ENCODE results near the gene SSH2. TPM values are rescaled to one million over a fixed set of nuclear protein-coding genes. Genes with fewer than 3 reads are reported as not detected.
"Not testable (repeated sequence)": the region's sequence is repeated elsewhere in the genome, so short reads cannot be mapped to it uniquely, and the experiment has no call there.

SSH2 gene
- total RNA-seq, 1 donor: 13.0 TPM

DNA sequence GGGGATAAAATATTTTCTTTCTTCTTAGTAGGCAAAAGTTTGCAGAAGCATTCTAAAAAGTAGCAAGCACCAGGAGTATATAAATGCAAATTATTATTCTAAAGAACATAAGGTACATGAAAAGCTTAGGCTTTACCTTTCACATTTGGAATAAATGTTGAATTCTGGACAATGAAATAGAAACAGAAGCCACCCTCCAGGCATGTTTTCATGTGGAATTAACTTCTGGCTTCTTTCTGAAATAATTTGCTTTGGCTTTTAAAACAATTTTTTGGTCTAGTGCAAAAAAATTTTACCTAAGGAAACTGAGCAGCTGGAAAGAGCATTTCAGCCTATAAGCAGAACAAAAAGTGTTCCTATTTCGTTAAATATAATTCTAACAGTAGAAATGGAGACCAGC, 197.8 kb downstream of the SSH2 start:
- Histone ChIP-seq H3K4me3 (ENCODE audit: insufficient read depth, low read length) (no peak overlapping the region), H3K27me3 (ENCODE audit: insufficient read depth, low read length) (no peaks in the 10 kb centered on the region), H2AFZ (ENCODE audit: low read length) (no peak overlapping the region), H3K4me1 (ENCODE audit: insufficient read depth, low read length) (peaks cover 2% of the 10 kb centered on the region), H3K27ac (ENCODE audit: low read depth, low read length) (no peak overlapping the region), H3K79me2 (ENCODE audit: insufficient read depth, low read length) (no peaks in the 10 kb centered on the region), H3K36me3 (ENCODE audit: insufficient read depth, low read length) (no peaks in the 10 kb centered on the region), H4K20me1 (ENCODE audit: insufficient read depth, low read length) (no peaks in the 10 kb centered on the region), H3K4me2 (ENCODE audit: insufficient read depth, low read length) (no peak overlapping the region), H3K9me3 (ENCODE audit: low read depth, low read length) (peaks cover 3% of the 10 kb centered on the region)
- DNase-seq (ENCODE audit: insufficient read length, low spot score, missing footprints): no peak
- TF ChIP-seq, protein P1, sequence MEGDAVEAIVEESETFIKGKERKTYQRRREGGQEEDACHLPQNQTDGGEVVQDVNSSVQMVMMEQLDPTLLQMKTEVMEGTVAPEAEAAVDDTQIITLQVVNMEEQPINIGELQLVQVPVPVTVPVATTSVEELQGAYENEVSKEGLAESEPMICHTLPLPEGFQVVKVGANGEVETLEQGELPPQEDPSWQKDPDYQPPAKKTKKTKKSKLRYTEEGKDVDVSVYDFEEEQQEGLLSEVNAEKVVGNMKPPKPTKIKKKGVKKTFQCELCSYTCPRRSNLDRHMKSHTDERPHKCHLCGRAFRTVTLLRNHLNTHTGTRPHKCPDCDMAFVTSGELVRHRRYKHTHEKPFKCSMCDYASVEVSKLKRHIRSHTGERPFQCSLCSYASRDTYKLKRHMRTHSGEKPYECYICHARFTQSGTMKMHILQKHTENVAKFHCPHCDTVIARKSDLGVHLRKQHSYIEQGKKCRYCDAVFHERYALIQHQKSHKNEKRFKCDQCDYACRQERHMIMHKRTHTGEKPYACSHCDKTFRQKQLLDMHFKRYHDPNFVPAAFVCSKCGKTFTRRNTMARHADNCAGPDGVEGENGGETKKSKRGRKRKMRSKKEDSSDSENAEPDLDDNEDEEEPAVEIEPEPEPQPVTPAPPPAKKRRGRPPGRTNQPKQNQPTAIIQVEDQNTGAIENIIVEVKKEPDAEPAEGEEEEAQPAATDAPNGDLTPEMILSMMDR (IDR thresholded peaks at IDR 0.05; ENCODE audit: extremely low read depth, low read depth, low read length): no peak

DNA sequence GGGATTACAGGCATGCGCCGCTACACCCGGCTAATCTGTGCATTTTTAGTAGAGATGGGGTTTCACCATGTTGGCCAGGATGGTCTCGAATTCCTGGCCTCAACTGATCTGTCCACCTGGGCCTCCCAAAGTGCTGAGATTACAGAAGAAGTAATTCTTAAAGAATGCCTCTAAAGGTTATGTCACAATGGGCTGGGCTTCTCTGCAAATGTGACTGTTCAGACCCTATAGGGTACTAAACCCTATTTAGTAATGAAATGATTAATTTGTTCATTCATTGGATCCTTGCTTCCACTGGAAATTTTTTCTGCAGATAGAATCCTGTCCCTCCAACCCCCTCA, 198.5 kb downstream of the SSH2 start:
- Histone ChIP-seq H2AFZ (ENCODE audit: low read length) (no peak overlapping the region), H3K4me3 (ENCODE audit: insufficient read depth, low read length) (no peak overlapping the region), H3K27ac (ENCODE audit: low read depth, low read length) (no peak overlapping the region), H3K79me2 (ENCODE audit: insufficient read depth, low read length) (no peaks in the 10 kb centered on the region), H3K9me3 (ENCODE audit: low read depth, low read length) (peaks cover 3% of the 10 kb centered on the region), H3K4me2 (ENCODE audit: insufficient read depth, low read length) (no peak overlapping the region), H3K27me3 (ENCODE audit: insufficient read depth, low read length) (no peaks in the 10 kb centered on the region), H3K4me1 (ENCODE audit: insufficient read depth, low read length) (peaks cover 7% of the 10 kb centered on the region), H3K36me3 (ENCODE audit: insufficient read depth, low read length) (no peaks in the 10 kb centered on the region), H4K20me1 (ENCODE audit: insufficient read depth, low read length) (no peaks in the 10 kb centered on the region)
- DNase-seq (ENCODE audit: insufficient read length, low spot score, missing footprints): no peak
- TF ChIP-seq, protein P1 (IDR thresholded peaks at IDR 0.05; ENCODE audit: extremely low read depth, low read depth, low read length): no peak

DNA sequence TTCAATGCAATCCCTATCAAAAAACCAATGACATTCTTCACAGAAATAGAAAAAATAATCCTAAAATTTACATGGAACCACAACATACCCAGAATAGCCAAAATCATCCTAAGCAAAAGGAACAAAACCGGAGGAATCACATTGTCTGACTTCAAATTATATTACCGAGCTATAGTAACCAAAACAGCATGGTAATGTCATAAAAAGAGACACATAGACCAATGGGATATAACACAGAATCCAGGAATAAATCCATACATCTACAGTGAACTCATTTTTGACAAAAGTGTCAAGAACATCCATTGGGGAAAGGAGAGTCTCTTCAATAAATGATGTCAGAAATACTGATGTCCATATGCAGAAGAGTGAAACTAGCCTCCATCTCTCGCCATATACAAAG, 201.5 kb downstream of the SSH2 start:
- Histone ChIP-seq H3K27ac (ENCODE audit: low read depth, low read length) (no peak overlapping the region), H2AFZ (ENCODE audit: low read length) (no peak overlapping the region), H3K4me2 (ENCODE audit: insufficient read depth, low read length) (no peak overlapping the region), H3K27me3 (ENCODE audit: insufficient read depth, low read length) (no peaks in the 10 kb centered on the region), H3K9me3 (ENCODE audit: low read depth, low read length) (peaks cover 3% of the 10 kb centered on the region), H3K4me1 (ENCODE audit: insufficient read depth, low read length) (peaks cover 11% of the 10 kb centered on the region), H3K4me3 (ENCODE audit: insufficient read depth, low read length) (no peak overlapping the region), H3K36me3 (ENCODE audit: insufficient read depth, low read length) (no peaks in the 10 kb centered on the region), H4K20me1 (ENCODE audit: insufficient read depth, low read length) (no peaks in the 10 kb centered on the region), H3K79me2 (ENCODE audit: insufficient read depth, low read length) (no peaks in the 10 kb centered on the region)
- TF ChIP-seq, protein P1 (IDR thresholded peaks at IDR 0.05; ENCODE audit: extremely low read depth, low read depth, low read length): no peak
- no peak for DNase-seq (ENCODE audit: insufficient read length, low spot score, missing footprints)

DNA sequence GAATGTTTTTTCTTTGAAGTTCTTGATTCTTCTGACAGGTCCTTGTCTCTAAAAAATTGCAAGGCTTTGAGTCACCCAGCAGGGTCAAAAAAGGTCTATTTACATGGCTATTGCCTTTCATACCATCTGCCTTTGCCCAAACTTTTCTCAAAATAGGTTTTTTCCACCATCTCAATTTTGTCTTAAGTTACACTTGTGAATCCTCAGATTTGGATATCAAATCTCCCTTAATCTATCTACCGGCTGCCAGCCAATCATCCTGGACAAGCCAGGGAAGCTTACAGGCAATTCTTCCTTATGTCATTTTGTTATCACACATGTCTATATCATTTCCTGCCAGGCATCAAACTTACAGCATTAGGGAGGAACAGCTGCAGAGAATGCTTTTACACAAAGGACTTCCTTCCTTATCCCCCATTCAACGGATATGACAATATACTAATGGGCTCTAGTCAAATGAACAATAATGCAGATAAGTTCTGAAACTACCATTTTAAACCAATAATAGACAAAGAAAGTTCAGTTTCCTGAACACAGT, 203.2 kb downstream of the SSH2 start:
- TF ChIP-seq, protein P1 (IDR thresholded peaks at IDR 0.05; ENCODE audit: extremely low read depth, low read depth, low read length): no peak
- H3K4me2 ChIP-seq (ENCODE audit: insufficient read depth, low read length): no peak overlapping the region

DNA sequence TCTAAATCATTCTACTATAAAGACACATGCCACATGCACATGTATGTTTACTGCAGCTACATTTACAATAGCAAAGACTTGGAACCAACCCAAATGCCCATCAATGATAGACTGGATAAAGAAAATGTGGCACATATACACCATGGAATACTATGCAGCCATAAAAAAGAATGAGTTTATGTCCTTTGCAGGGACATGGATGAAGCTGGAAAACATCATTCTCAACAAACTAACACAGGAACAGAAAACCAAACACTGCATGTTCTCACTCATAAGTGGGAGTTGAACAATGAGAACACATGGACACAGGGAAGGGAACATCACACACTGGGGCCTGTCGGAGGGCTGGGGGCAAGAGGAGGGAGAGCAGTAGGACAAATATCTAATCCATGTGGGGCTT, 204.6 kb downstream of the SSH2 start:
- H3K27ac ChIP-seq (ENCODE audit: low read depth, low read length); H2AFZ ChIP-seq (ENCODE audit: low read length); H3K9me3 ChIP-seq (ENCODE audit: low read depth, low read length); H3K4me3 ChIP-seq (ENCODE audit: insufficient read depth, low read length); H3K79me2 ChIP-seq (ENCODE audit: insufficient read depth, low read length); H3K36me3 ChIP-seq (ENCODE audit: insufficient read depth, low read length); H3K27me3 ChIP-seq (ENCODE audit: insufficient read depth, low read length); DNase-seq (ENCODE audit: insufficient read length, low spot score, missing footprints); H3K4me2 ChIP-seq (ENCODE audit: insufficient read depth, low read length); H4K20me1 ChIP-seq (ENCODE audit: insufficient read depth, low read length): not testable (repeated sequence)
- peaks cover 11% of the 10 kb centered on the region for H3K4me1 ChIP-seq (ENCODE audit: insufficient read depth, low read length)

More for the DNA sequence above, 203.2 kb downstream of the SSH2 start:
- Histone ChIP-seq H3K36me3 (ENCODE audit: insufficient read depth, low read length) (no peaks in the 10 kb centered on the region), H3K4me3 (ENCODE audit: insufficient read depth, low read length) (no peak overlapping the region), H3K27me3 (ENCODE audit: insufficient read depth, low read length) (no peaks in the 10 kb centered on the region), H4K20me1 (ENCODE audit: insufficient read depth, low read length) (no peaks in the 10 kb centered on the region), H3K27ac (ENCODE audit: low read depth, low read length) (no peak overlapping the region), H3K9me3 (ENCODE audit: low read depth, low read length) (peaks cover 3% of the 10 kb centered on the region), H3K79me2 (ENCODE audit: insufficient read depth, low read length) (no peaks in the 10 kb centered on the region), H2AFZ (ENCODE audit: low read length) (no peak overlapping the region), H3K4me1 (ENCODE audit: insufficient read depth, low read length) (peaks cover 11% of the 10 kb centered on the region)
- DNase-seq (ENCODE audit: insufficient read length, low spot score, missing footprints): no peak

Measured in osteoblast (primary cell).